NCI-H146 treated with DMSO at 0.1 percent for 48 hours (cell line): Measurements from ENCODE around the gene HINT3.
"Not testable (repeated sequence)": the region's sequence is repeated elsewhere in the genome, so short reads cannot be mapped to it uniquely, and the experiment has no call there.

Experiments used
- DNase-seq: peaks from one replicate; lab custom pipeline; 2025; ENCODE audit not compliant: unreplicated experiment; lab: John Stamatoyannopoulos, UW

HINT3 gene

DNA sequence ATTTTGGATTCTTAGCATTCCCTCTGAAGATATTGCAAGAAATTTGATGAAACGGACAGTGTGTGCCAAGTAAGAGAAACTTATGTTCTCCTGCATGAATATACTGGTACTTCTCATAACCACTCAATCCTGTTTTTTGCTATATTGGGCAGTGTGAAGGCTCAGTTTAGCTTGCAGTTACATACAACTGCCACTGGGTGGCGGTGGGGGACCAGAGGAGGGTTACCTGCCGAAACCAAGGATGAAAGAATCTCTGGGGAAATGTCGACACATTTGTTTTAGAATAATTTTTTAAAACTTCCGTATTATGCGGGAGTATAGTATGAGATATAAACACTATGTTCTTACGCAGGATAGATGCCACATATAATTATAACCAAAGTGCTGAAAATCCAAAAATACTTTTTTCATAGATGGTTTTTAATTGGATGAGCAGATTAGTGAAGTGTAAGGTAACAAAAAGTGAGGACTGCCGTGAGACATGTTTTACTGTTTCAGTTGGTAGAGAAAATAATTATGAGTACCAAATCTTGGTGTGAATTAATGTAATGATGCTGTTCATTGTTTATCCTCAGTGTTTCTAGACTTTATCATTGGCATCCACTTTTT, 39.5 kb downstream of the HINT3 start:
- DNase-seq: peak; percentile 79

DNA sequence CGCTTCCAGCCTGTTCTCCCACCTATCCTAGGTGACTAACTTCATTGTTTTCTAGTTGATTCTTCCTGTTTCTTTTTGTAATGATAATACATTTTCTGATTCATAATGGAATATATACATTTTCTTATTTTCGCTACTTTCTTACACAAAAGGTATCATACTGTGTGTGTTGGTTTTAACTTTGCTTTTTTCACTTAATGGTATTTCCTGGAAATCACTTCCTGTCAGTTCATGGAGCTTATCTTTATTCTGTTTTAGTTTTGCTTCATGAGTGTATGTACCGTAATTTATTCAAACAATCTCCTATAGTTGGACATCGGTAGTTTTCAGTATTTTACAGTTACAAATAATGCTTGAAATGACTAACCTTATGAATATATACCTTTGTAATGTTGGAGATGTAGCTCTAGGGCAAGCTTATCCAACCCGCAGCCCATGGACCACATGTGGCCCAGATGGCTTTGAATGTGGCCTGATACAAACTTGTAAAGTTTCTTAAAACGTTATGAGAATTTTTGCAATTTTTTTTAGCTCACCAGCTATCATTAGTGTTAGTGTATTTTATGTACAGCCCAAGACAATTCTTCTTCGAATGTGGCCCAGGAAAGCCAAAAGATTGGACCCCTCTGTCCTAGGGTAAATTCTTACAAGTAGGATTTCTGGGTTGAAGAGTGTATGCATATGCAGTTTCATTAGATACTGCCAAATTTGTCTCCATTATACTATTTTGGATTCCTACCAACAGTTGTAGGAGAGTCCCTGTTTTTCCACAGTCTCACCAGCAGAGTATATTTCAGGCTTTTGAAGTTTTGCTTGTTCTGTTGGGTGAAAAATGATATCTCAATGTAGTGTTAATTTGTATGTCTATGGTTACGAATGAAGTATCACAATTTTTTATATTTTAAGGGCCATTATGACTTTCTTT, 46.4 kb downstream of the HINT3 start:
- no peak for DNase-seq

DNA sequence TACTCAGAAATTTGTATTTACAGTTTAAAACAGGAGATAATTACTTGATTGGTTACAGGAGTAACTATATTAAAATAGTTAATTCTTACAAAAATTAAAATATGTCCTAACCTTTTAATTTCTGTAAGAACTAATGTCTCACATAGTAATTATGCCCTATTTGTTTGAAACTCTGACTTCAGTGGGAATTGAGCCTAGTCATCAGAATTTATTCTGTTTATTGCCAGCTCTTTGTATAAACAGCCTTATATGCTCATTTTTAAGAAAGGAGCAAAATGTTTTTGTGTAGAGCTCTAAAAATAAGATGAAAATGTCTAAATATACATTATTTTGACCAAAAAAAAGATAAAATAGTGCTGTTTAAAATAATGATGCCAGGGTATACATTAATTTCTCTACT, 51.2 kb downstream of the HINT3 start:
- DNase-seq: no peak

DNA sequence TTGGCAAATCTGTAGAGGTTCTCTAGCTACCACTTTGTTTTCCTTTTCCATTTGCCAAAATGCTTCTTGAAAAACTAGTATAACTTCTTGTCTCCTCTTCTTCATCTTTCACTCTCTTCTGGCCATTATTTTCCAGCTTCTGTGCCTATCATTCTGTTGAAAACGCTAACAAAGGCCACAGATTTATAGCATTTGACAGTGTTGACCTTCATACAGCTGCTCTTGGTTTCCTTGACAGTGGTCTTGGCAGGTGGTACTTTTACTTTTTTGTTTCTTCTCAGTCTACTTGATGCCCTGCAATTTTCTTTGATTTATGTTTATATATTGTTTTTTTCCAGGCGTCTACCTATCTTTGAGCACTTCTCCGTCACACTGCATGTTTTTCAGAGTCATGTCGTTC, 53.5 kb downstream of the HINT3 start:
- peak; percentile 33 for DNase-seq

DNA sequence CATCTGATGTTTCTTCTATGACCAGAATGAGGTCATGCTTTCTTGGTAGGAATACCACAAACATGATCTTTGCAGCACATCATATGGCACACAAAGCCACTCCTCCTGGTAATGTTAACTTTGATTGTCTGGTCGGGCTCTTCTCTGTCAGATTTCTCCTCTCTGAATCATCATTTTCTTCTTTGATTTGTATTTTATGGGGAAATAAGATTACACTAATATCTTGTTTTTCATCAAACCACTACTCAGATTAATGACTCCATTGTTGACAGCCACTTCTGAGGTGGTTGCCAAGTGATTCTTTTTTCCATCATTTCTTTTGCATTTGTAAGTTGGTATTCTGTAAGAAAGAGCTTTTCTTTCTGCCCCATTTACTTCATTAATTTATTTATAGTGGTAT, 59.3 kb downstream of the HINT3 start:
- no peak for DNase-seq

DNA sequence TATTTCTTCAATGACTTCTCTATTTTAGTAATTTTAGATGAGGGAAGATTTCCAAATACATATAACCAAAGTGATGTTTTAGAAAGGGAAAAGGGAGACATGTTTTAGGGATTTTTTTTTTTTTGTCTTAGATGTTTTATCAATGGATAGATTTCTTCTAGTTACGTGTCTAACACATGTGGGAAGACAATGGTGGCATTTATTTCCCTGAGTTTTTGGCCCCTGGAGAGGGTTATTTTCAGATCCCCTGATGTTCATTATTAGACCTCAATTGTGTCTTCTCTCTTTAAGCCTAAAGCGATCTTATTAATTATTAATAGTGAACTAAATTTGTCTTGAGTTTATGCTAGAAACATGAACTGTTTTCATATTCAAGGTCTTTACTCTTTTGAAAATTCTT, 60.0 kb downstream of the HINT3 start:
- no peak for DNase-seq

DNA sequence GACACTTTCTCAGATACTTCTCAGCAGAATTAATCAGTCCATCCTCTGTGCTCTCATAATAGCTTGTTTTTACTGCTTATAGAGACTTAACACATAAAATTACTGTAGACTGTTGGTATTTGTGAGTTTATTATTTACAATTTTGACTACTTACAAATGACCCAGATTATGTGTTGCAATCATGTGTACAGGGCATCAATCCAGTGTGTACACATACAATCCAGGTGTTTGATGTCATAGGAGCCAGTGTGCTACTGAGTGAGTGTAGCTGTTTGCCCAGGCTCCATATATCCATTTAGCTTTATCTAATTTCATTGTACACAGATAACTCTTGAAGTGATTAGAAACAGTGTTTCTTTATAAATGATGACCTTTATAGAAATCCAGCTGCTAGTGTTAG, 61.1 kb downstream of the HINT3 start:
- peak; percentile 75 for DNase-seq

DNA sequence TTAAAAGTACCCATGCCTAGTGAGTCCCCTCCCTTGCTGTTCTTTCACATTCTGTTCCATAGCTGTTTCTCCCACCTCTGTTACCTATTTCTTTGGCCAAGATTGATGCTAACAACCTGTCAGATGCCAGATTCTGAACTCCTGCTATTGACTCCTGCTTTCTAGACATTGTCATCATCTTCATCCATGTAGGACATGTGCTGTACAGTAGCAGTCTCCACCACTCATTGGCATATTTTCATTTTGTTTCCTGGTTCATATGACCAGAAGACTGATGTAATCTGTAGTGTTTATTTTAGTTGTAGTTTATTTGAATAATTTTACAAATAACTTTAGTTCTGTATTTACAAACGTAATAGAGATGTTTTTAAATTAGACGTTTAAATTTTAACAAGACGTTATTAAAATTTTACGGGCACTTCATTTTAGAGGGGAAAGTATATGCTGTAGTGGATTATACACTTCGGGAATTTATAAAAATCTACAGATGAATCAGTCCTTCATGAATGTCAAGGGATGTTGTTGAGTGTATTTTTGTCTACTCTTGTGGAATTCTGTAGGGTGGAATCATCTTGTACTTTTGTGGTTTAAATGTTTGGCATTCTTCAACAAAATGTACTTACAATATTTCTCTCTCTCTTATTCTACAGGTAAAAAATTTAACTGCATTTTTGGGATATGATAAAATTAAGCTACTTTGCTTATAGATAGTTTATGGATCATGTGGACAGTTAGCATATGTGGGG, 63.9 kb downstream of the HINT3 start:
- no peak for DNase-seq

DNA sequence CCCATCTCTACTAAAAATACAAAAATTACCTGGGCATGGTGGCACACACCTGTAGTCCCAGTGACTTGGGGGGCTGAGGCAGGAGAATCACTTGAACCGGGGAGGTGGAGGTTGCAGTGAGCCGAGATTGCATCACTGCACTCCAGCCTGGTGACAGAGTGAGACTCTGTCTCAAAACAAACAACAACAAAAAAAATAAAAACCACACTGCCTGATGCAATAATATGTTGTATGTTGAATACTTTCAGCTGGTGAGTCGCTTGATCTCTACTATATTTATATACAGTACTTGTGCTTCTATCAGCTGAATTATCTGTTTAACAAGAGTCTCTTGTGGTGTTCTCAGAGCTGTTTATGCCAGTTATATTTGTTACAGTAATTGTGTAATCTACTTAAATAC, 66.9 kb downstream of the HINT3 start:
- not testable (repeated sequence) for DNase-seq

DNA sequence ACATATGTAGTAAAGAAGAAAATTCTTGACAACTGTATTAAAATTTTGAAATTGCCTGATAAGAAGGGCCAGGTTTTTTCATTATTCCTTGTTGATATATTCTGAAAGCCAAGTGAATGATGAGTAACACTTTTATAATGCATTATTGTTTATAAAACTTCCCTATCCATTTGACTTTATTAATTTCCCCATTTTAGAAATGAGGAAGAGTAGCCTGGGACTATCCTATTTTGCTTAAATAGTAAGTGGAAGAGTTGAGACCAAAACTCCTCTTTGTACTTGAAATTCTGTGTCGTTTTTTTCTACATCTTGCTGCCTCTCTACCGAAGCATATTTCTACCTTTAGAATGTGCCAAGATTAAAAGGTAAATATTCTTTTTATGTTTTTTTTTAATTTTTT, 69.4 kb downstream of the HINT3 start:
- no peak for DNase-seq

DNA sequence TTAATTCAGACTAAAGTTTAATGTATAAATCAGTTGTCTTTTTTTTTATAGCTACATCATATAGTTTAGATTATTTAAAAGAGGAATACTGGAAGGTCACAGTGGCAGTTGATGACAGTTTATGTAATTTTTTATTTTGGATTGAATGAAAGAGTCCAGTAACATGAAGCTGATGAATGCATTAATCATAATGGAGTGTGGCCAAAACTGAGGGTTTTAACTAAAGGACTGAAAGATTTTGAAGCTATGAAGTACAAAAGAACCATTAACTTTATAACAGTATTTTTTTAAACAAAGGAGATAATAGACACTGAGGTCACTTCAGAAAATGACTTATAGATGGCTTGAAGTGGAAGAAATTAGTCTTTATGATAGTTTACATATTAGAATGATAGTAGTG, 71.0 kb downstream of the HINT3 start:
- DNase-seq: no peak
